Stimulated activated CD4-positive, alpha-beta T cell treated with anti-CD3 and anti-CD28 coated beads, Interleukin-15, amount 100 ng/mL, for 48 hours (primary cell): Measurements from ENCODE around the gene PHF1.
A peak's percentile ranks its signal among the peaks of the same experiment; 100 is the strongest.
"Not testable (repeated sequence)": the region's sequence is repeated elsewhere in the genome, so short reads cannot be mapped to it uniquely, and the experiment has no call there.

Experiments
- DNase-seq, 2 donors: peaks; one replicate each; pipeline ENCODE4 v3.0.0-alpha.2; 2020; ENCODE audit warnings: low read depth in 2 of 2

The PHF1 gene

GRCh38 chr6:33410711-33411631, at the start of gene PHF1:
TSS of gene PHF1 (plus strand) at chr6:33411014. CDS start at chr6:33412264, 1,250 bp downstream.
- no peak for DNase-seq

- DNase-seq: not testable (repeated sequence)
Observed at GRCh38 chr6:33363486-33363885, 47.3 kb upstream of the PHF1 start.

DNA sequence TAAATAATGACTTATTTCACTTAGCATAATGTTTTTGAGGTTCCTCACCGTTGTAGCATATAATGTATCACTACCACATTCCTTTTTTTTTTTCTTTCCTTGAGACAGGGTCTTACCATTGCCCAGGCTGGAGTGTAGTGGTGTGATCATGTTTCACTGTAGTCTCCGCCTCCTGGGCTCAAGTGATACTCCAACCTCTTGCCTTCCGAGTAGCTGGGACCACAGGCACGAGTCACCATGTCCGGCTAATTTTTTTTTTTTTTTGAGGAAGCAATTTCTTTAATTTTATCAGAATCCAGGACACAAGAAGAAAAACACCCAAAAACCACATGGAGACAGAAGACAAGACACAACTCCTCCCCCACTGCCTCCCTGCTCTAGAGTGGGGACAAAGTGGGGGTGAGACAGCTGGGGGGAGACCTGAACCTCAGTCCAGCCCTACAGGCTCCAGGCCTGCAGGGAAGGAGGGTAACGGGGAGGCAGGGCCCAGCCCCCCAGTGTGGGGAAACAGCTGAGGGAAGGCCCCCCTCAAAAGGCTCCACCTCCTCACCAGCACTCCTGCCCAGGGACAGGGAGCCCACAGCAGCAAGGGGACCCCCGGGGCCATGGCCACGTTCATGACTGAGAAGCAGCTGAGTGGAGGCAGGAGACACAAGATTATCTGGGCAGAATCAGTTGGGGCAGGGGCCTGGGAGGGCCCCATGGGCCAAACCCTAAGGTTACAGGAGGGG, 46.2 kb upstream of the PHF1 start:
- not testable (repeated sequence) for DNase-seq

GRCh38 chr6:33365206-33365971, 45.4 kb upstream of the PHF1 start:
- DNase-seq: not testable (repeated sequence)

- DNase-seq: no peak
Observed at GRCh38 chr6:33367009-33367714, 43.7 kb upstream of the PHF1 start.

- DNase-seq: not testable (repeated sequence)
Observed at GRCh38 chr6:33367715-33368025, 43.1 kb upstream of the PHF1 start.

GRCh38 chr6:33371901-33372300, 38.9 kb upstream of the PHF1 start:
- DNase-seq: not testable (repeated sequence)

DNA sequence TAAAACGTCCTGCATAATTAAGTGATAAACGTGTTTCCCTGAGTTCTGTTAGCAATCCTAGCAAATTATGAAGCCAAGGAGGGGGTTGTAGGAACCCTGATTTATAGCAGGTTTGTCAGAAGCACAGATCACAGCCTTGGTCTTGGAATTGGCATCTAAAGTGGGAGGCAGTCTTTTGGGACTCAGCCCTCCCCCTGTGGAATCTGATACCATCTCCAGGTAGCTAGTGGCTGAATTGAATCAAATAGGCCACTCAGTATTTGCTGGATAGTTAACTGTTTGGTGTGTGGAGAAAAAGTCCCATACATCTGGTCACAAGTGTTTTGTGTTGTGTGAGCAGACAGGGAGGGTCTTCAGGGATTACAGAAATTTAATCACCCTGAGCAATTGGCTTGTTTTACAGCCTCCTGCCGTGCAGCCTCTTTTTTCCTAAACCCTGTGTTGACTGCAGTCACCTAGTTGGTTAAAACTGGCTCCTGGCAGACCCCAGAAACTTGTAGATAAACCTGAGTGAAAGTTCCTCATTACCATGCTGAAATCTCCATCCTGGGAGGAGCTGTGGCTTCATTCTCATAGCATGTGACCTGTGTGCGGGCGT, 38.2 kb upstream of the PHF1 start:
- DNase-seq: no peak

DNA sequence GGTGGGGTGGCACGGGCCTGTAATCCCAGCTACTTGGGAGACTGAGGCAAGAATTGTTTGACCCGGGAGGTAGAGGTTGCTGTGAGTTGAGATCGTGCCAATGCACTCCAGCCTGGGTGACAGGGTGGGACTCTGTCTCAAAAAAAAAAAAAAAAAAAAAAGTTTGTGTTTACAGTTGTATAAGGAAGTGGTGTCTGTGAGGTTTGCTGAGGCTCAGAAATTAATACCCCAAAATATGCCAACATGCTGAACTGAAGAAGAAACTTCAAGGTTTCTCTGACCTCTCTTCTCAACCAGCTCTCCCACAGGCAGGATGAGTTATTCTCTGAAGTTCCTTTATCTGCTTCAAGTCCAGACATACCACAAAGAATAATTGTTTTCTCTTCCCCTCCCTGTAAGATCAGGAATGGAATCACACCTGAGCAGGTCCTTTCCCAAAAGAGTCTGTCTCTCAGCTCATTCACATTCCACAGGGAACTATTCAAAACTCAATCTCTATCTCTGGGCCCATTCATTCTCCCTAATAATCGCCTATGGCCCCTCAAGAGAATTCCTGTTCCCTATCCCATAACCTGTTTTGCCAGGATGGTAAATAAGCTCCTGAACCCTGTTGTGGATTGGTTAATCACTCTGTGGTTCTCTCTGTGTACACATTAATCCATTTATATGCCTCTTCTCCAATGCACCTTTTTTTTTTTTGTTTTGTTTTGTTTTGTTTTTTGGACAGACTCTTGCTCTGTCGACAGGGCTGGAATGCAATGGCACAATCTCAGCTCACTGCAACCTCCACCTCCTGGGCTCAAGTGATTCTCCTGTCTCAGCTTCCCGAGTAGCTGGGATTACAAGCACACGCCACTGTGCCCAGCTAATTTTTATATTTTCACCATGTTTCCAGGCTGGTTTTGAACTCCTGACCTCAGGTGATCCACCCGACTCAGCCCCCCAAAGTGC, 36.6 kb upstream of the PHF1 start:
- DNase-seq: no peak

GRCh38 chr6:33375143-33375671, 35.6 kb upstream of the PHF1 start:
- no peak for DNase-seq

GRCh38 chr6:33377171-33377570, 33.6 kb upstream of the PHF1 start:
- DNase-seq: no peak

DNA sequence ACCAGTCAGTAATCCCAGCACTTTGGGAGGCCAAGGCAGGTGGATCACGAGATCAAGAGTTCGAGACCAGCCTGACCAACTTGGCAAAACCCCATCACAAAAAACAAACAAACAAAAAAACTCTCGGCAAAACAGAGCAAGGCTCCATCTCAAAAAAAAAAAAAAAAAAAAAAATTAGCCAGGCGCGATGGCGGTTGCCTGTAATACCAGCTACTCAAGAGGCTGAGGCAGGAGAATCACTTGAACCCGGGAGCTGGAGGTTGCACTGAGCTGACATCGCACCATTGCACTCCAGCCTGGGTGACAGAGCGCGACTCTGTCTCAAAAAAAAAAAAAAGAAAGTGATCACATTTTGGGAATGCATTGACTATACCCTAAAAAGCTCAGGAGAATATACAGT, 31.6 kb upstream of the PHF1 start:
- DNase-seq: not testable (repeated sequence)

GRCh38 chr6:33380272-33380981, 30.4 kb upstream of the PHF1 start:
- DNase-seq: no peak

DNA sequence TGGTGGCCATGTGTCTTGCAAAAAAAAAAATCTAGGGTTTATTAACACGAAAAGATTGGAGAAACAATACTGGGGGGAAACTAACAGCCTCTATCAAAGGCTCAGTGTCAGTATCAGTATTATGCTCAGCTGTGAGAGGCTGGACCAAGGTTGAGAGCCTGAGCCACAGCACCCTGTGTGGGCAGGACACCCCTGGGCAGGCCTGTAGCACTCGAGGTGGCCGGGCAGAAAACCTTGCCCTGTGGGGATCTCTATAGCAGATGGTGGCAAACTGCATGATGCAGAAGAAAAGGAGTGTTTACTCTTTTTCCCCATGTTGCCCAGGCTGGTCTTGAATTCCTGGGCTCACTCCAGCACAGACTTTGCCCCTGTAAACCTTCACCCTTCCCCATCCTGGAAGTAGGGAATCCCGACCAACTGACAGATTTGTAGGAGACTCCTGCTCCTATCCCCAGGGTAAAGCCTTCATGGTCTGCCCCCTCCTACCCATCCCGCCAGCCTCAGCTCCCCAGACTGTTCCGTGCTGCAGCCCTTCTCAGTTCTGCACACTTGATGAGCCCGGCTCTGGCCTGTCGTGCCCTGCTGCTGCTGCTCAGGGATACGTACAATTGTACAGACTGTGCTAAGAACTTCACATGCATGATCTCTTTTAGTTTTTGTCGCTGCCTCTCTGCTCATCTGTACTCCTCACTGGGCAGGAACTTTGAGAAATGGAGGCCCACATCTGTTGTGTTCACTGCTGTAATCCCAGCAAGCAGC, 27.2 kb upstream of the PHF1 start:
- no peak for DNase-seq

DNA sequence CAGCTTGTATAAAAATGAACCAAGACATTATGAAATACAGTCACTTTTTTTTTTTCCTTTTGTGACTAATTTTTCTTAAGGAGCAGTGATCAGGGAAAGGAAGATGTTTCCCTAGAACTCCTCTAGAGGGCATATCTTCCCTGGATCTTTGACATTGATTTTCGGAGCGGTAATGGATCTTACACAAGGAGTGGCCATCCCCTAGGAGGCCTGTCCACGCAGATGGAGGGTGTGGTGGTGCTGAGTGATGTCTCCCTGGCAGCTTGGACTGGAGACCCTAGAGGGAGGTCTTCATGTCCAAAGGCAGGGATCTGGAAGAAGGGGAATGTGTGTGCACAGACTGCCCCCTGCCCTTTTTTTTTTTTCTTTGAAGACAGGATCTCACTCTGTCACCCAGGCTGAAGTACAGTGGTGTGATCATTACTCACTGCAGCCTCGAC, 26.2 kb upstream of the PHF1 start:
- DNase-seq: no peak

DNA sequence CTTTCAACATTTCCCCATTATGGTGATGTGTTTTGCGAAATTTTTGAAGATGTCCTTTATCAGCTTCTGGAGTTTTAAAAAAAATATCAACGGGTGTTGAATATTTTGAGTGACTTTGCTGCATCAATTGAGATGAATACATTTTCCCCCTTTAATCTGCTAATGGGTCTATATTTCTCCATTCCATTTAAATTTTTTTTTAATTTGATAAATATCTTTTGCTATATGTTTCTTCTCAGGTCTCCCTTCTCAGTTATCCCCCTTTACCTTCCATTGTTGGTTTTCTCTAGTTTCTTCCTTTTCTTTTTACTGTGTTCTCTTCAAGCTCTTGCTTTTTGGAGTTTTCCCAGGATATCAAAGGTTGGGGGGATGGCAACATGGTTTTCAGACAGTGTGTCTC, 20.6 kb upstream of the PHF1 start:
- DNase-seq: no peak

DNA sequence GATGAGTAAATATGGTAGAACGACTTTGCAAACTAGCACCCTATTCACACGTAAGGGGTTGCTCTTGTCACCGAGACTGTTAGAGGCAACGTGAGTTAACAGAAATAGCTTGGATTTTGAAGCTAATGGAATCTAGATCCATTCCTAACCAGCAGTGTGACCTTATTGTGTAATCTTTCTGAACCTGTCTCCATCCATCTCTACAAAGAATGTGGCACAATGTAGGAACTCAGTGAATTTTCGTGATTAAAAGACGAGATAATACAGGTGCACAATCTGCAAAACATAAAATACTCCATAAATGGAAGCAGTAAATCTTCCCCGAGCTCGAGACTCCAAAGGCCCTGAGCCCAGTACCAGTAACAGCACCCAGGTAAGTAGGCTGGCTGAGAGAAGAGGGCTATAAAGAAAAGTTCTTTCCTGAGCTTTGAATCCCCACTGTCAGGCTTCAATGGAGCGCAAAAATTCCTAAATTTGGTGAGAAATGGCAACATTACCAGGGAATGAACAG, 20.0 kb upstream of the PHF1 start:
- no peak for DNase-seq

DNA sequence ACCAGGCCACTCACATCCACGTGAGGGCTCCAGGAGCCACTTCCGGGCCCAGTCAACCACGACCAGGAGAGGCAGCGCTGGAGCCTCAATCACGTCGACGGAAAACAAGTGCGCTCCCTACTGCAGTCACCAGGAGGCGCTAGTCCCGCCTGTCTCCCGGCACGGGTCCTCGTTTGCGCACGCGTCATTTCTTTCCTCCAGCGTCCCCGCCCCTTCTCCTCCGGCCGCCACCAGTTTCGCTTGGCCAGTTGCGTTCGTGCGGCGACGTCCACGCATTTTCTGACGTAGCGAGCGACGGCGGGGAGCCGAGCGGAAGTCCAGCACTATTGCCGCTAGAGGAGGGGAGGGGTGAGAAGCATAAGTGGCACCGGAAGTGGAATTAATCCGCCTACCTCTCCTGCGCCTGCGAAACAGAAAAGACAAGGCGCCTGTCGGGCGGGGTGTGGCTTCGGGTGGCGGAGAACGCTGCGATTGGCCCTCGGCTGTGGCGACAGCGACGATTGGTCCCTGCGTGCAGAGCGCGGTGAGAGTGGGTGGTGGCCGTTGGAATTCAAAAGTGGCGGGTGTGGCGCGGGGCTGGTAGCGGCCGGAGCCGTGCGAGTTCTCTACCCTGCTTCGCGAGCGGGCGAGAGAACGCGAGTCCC, 19.4 kb upstream of the PHF1 start, which contains the start of gene KIFC1:
Gene KIFC1, plus strand, starts transcription at position 546 of the 644 bp plus-strand sequence. CDS start 163 bp downstream, outside the sequence.
- peak; percentile 98 to 99 for DNase-seq
